Activated CD4-positive, alpha-beta T cell treated with anti-CD3 and anti-CD28 coated beads, Interleukin-2, amount 50 U/mL, for 16 hours (primary cell): Measurements from ENCODE around the gene SLC13A4.
"Not testable (repeated sequence)": the region's sequence is repeated elsewhere in the genome, so short reads cannot be mapped to it uniquely, and the experiment has no call there.

Experiments
- DNase-seq: peaks from one replicate; pipeline ENCODE4 v3.0.0-alpha.2; 2020

SLC13A4 gene

DNA sequence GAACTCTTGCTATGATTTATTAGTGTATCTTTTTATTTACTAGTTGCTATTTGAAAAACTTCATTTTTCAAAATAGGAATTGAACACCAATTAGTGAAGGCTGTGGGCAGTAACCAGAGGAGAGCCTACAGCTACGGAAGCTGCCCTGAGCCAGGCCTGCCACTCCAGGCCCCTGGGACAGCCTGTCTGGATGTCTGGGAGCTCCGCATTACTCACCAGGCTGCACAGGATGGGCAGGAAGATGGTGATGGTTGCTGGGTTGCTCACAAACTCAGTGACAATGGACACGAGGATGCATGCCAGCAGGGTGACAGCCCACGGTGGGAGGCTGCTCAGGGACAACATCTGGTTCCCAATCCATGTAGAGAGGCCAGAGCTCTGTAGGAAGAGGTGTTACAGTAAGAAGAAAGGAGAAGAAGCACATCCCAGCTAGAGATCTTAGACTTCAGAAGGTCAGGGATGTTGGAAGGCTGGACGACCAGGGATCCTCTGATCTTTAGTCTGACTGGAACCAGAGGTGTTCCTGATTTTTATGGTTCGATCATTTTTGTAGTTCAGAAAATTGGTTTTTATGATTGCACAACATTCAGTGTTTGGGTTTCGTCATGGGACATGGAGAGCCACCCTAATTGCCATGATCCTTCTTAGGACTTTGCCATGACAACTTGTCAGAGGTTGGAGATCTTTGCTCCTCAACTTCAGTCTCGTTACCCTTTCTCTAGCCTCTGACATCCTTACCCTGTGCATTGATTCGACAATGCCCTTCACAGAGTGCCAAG is 42.5 kb downstream of the SLC13A4 start:
- no peak for DNase-seq

DNA sequence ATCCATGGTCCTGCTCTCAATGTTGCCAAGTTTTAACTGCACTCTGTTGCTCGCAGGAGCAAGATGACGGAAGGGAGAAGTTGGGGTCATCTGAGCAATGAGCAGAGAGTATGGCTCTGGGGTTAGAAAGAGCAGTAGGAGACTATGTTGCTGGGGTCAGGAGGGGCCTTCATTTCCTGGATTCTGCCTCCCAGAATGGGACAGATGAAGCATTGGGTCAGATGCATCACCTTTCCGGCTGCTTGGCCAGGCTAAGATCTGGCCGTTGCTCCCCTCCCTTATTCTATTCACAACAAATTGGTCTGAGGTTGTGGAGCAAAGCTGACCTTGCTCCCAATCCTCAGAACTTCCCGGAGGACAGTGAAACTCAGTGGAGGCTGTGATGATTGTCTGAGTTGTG is 43.3 kb downstream of the SLC13A4 start:
- DNase-seq: no peak

DNA sequence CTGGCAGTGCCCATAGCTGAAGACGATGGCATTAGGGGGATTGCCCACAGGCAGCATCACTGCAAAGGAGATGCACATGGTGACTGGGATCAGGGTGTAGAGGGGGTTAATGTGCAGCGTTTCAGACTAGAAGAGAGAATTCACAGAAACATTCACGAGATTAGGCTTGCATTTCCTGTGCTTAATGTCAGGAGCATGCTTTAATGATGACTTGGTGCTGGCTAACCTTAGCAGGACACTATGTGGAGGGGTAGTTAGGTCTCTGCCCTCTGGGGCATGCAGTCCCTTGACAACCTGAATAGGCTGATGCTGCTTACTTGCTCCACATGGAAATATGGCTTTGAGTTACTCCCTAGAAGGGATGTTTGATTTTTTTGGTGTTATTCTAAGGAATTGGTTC is 43.9 kb downstream of the SLC13A4 start:
- no peak for DNase-seq

DNA sequence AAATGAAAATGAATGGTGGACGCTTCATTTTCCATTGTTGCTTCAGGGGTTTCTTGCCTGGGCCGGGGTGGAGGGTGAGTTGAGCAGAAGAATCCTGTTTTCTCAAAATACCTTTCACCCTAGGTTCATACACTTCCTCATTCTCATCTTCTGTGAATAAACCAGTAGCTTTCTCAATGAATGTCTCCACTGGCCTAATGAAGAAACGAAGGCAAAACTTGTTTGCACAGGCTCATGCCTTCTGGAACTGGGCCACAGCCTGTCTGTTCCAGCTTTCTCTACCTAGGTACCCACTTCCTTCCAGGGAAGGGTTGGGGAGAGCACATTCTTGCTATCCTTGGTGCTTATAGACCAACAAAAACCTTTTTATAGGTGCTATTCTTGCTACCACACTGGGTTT is 44.4 kb downstream of the SLC13A4 start:
- DNase-seq: no peak

DNA sequence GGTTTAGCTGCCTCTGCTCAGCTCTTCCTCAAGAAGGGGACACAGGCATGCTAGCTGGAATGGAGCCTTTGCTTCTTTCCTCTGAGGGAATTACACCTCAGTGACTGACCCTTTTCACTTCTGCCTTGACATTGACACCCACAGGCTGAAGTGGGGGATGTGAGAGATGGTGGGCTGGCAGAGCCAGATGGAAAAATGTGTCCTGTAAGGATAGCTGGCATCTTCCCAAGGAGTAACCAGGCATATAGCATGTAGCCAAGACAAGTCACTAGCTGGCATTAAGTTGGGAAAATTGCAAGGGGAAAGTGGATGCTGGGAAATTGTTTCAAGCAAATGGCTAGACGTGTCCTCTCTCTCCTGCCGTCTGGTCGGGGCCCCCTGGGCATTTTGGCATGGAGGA is 45.8 kb downstream of the SLC13A4 start:
- DNase-seq: no peak

DNA sequence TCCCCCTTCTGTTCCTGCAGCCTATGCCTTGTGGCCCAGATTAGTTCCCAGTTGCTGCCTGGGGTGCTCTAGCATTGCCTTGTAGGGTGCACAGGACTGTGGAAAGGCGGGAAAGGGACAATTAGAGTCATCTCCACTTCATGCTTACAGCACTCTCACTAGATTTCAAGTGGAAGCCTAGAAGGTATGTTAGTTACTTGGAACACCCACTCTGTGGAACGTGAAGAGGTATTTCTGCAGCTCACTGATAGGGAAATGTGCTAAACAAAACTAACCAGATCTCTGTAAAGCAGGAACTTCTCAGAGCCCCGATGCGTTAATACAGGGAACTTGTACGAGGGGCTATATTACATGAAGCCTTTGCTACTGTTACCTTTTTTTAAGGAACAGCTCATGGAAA is 46.2 kb downstream of the SLC13A4 start:
- no peak for DNase-seq

- DNase-seq: no peak
Measured at GRCh38 chr7:135678612-135679575, 49.1 kb downstream of the SLC13A4 start.

DNA sequence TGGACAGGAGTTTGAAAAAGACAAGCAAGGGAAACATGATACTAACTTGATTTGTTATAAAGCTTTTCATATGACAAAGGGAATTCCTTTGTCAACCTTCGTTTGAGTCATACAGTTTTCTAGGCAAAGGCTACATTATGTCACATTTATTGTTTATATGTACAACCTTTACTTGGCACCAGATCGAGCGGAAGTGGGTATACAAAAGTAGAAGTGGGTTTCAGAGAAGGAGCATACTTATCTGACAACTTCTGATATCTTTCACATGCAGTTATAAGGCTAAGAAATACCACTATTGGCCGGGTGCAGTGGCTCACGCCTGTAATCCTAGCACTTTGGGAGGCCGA is 54.7 kb downstream of the SLC13A4 start:
- no peak for DNase-seq

GRCh38 chr7:135672560-135673359 is 55.2 kb downstream of the SLC13A4 start:
- DNase-seq: peak; percentile 35

- DNase-seq: no peak
Measured at GRCh38 chr7:135670179-135670578, 57.8 kb downstream of the SLC13A4 start.

- DNase-seq: no peak
Measured at GRCh38 chr7:135669774-135670173, 58.2 kb downstream of the SLC13A4 start.

- DNase-seq: not testable (repeated sequence)
Measured at GRCh38 chr7:135668852-135669395, 59.1 kb downstream of the SLC13A4 start.

- not testable (repeated sequence) for DNase-seq
Measured at GRCh38 chr7:135667626-135668025, 60.4 kb downstream of the SLC13A4 start.

DNA sequence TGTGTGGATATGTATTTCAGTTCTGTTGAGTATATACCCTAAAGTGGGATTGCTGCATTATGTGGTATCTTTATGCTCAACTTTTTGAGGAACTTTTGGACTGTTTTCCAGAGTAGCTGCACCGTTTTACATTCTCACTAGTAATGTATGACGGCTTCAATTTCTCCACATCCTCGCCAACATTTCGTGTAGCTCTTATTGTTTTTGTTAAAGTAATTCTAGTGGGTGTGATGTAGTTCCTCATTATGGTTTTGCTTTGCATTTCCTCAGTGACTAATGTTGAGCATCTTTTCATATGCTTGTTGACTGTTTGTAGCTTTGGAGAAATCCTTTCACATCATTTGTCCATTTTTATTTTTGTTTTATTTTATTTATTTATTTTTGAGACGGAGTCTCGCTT is 61.1 kb downstream of the SLC13A4 start:
- no peak for DNase-seq

- DNase-seq: no peak
Measured at GRCh38 chr7:135666156-135666555, 61.8 kb downstream of the SLC13A4 start.

DNA sequence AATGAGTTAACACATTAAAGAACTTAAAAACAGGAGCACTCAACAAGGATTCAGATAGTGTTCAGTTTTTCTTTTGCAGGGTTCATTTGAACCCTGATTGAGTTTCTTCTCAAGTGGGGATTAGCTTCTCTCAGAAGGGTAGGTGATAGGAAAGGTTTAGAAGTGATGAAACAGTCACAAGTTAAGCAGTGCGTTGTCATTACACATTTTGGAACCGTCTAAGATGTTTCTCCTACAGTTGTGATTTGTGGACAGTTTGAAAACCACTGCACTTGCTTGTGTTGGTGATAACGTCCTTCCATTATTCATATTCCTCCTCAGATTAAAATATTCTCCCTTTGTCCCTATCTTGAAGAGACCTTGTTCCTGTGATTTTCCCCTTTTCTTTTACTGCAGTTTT is 62.9 kb downstream of the SLC13A4 start:
- DNase-seq: no peak

GRCh38 chr7:135664046-135664589 is 63.9 kb downstream of the SLC13A4 start:
- peak; percentile 61 for DNase-seq

DNA sequence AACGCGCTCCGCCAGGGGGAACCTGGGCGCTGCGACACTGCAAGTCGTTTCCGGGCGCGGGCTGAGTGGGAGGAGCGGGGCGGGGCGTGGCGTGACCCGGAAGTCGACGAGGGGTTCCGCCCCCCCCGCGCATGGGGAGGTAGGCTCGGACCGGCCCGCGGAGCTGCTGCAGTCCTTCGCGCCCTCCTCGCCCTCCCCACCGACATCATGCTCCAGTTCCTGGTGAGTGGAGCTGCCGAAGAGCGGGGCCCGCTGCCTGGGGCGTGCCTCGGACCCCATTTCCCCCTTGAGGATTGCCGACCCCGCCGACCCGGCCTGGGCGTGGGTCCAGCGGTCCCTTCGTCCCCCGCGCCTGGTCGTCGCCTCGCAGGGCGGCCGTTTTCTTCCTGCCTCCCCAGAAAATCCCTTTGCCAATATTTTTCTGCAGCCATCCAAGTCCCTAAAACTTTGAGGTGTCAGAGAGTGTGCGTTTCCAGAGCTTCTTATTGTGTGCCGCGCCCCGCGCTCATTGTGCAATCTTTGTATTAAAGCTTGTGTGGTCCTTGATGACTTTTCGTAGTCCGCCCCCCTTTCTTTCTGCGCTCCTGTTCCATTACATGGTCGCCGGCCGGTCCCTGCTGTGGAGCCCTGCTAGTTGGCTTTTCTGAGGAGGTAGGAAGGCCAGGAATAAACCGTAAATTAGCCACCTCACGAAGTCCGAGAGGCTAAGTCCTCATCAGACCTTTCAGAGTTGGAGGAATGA is 65.4 kb downstream of the SLC13A4 start, which contains the start of gene STMP1:
STMP1 (plus strand) TSS at position 142 of the 742 bp plus-strand sequence.
- peak; percentile 96 for DNase-seq

GRCh38 chr7:135662123-135662372 is 65.9 kb downstream of the SLC13A4 start:
- DNase-seq: no peak

DNA sequence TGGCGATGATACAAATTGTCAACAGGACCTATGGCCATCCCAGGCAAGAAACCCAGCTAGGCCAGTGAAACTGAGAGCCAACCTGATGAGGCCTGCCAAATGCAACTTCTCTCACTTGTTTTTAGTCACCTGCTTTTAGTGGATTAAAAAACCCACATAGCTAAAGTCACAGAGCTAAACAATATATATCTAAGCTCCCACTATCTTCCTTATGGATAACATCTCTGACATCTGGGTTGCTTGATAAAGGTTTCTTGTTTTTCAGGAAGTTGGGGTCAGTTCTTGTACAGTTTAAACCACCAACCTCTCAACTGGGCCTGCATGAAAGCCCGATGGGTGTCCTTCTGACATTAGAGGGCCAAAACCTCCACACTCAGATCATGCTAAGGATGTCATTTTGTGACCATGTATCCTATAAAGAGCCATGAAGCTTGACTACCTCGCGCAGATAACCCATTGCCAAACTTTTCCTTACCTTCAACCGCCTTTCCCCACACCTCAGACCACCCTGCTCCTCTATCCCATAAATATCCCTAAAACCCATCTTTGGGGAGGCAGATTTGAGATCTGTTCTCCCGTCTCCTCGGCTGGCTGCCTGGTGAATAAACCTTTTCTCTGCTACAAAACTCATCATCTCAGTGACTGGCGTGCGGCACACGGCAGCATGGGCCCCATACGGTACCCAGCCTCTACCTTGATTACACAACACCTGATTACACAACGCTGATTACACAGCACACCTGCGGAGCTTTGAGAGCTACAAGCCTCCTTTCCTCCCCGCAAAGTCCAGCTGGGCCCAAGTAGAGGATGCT is 66.5 kb downstream of the SLC13A4 start:
- DNase-seq: no peak
